ENCODE results near the gene TEX11. TPM values are rescaled to one million over a fixed set of nuclear protein-coding genes. Genes with fewer than 3 reads are reported as not detected.
"Not testable (repeated sequence)": the region's sequence is repeated elsewhere in the genome, so short reads cannot be mapped to it uniquely, and the experiment has no call there.

The TEX11 gene
- total RNA-seq, 1 donor from 2014 or later = not detected

GRCh38 chrX:70577442-70577841 lies 331.1 kb downstream of the TEX11 start:
- Histone ChIP-seq H3K27ac (ENCODE audit: low read depth, low read length) (no peak overlapping the region), H3K27me3 (ENCODE audit: insufficient read depth, low read length) (no peaks in the 10 kb centered on the region), H3K9me3 (ENCODE audit: insufficient read depth, low read depth, low read length) (no peaks in the 10 kb centered on the region), H3K36me3 (ENCODE audit: insufficient read depth, low read length) (no peaks in the 10 kb centered on the region), H3K4me1 (ENCODE audit: insufficient read depth, low read length) (no peaks in the 10 kb centered on the region), H3K9ac (ENCODE audit: low read length) (no peak overlapping the region), H3K4me3 (ENCODE audit: insufficient read depth, low read depth, low read length) (no peak overlapping the region), H2AFZ (ENCODE audit: low read depth, low read length) (no peak overlapping the region), H3K79me2 (ENCODE audit: insufficient read depth, low read length) (no peaks in the 10 kb centered on the region), H4K20me1 (ENCODE audit: insufficient read depth, low read length) (no peaks in the 10 kb centered on the region), H3K4me2 (ENCODE audit: low read length) (no peak overlapping the region)
- Mint-ChIP-seq H3K9me3 (ENCODE audit: unreplicated experiment) (no peaks in the 10 kb centered on the region), H3K4me3 (ENCODE audit: unreplicated experiment) (no peak overlapping the region), H3K36me3 (ENCODE audit: low read depth, unreplicated experiment) (no peaks in the 10 kb centered on the region), H3K4me1 (ENCODE audit: low read depth, unreplicated experiment) (no peaks in the 10 kb centered on the region), H3K27me3 (ENCODE audit: low read depth, unreplicated experiment) (no peaks in the 10 kb centered on the region), H3K27ac (ENCODE audit: unreplicated experiment) (no peak overlapping the region)
- no peak for FAIRE-seq
- no peak for DNase-seq (ENCODE audit: low read depth)
- TF ChIP-seq CTCF (IDR thresholded peaks at IDR 0.05; ENCODE audit: insufficient read depth, low read depth, low read length) = no peak
- TF ChIP-seq EZH2 (IDR thresholded peaks at IDR 0.05; ENCODE audit: insufficient read depth, low read length) = no peak

GRCh38 chrX:70569922-70570576 lies 338.5 kb downstream of the TEX11 start:
- H3K9me3 Mint-ChIP-seq (ENCODE audit: unreplicated experiment) = not testable (repeated sequence)

GRCh38 chrX:70554948-70555347 lies 353.6 kb downstream of the TEX11 start:
- Mint-ChIP-seq H3K36me3 (ENCODE audit: low read depth, unreplicated experiment) (no peaks in the 10 kb centered on the region), H3K27me3 (ENCODE audit: low read depth, unreplicated experiment) (no peaks in the 10 kb centered on the region), H3K4me1 (ENCODE audit: low read depth, unreplicated experiment) (no peaks in the 10 kb centered on the region), H3K4me3 (ENCODE audit: unreplicated experiment) (no peak overlapping the region), H3K27ac (ENCODE audit: unreplicated experiment) (no peak overlapping the region), H3K9me3 (ENCODE audit: unreplicated experiment) (no peaks in the 10 kb centered on the region)
- no peak overlapping the region for H2AFZ ChIP-seq (ENCODE audit: low read depth, low read length)
- no peak for FAIRE-seq
- H3K9me3 ChIP-seq (ENCODE audit: insufficient read depth, low read depth, low read length) = no peaks in the 10 kb centered on the region
- no peak overlapping the region for H3K27ac ChIP-seq (ENCODE audit: low read depth, low read length)
- no peak overlapping the region for H3K9ac ChIP-seq (ENCODE audit: low read length)
- no peak overlapping the region for H3K4me3 ChIP-seq (ENCODE audit: insufficient read depth, low read depth, low read length)
- no peaks in the 10 kb centered on the region for H4K20me1 ChIP-seq (ENCODE audit: insufficient read depth, low read length)
- H3K4me2 ChIP-seq (ENCODE audit: low read length) = no peak overlapping the region
- TF ChIP-seq EZH2 (IDR thresholded peaks at IDR 0.05; ENCODE audit: insufficient read depth, low read length) (no peak), CTCF (IDR thresholded peaks at IDR 0.05; ENCODE audit: insufficient read depth, low read depth, low read length) (no peak)
- no peaks in the 10 kb centered on the region for H3K79me2 ChIP-seq (ENCODE audit: insufficient read depth, low read length)
- no peaks in the 10 kb centered on the region for H3K36me3 ChIP-seq (ENCODE audit: insufficient read depth, low read length)
- no peaks in the 10 kb centered on the region for H3K27me3 ChIP-seq (ENCODE audit: insufficient read depth, low read length)
- H3K4me1 ChIP-seq (ENCODE audit: insufficient read depth, low read length) = no peaks in the 10 kb centered on the region
- no peak for DNase-seq (ENCODE audit: low read depth)

More at GRCh38 chrX:70569922-70570576, 338.5 kb downstream of the TEX11 start:
- H3K4me1 Mint-ChIP-seq (ENCODE audit: low read depth, unreplicated experiment); H4K20me1 ChIP-seq (ENCODE audit: insufficient read depth, low read length); FAIRE-seq; H3K27me3 Mint-ChIP-seq (ENCODE audit: low read depth, unreplicated experiment); H3K36me3 Mint-ChIP-seq (ENCODE audit: low read depth, unreplicated experiment); H3K4me1 ChIP-seq (ENCODE audit: insufficient read depth, low read length); DNase-seq (ENCODE audit: low read depth); H3K36me3 ChIP-seq (ENCODE audit: insufficient read depth, low read length); H3K27me3 ChIP-seq (ENCODE audit: insufficient read depth, low read length); H3K27ac ChIP-seq (ENCODE audit: low read depth, low read length); H3K4me3 ChIP-seq (ENCODE audit: insufficient read depth, low read depth, low read length); H3K4me3 Mint-ChIP-seq (ENCODE audit: unreplicated experiment); H3K9me3 ChIP-seq (ENCODE audit: insufficient read depth, low read depth, low read length); H3K9ac ChIP-seq (ENCODE audit: low read length); H3K79me2 ChIP-seq (ENCODE audit: insufficient read depth, low read length); H3K27ac Mint-ChIP-seq (ENCODE audit: unreplicated experiment); H2AFZ ChIP-seq (ENCODE audit: low read depth, low read length); H3K4me2 ChIP-seq (ENCODE audit: low read length): not testable (repeated sequence)

Measured in astrocyte (in vitro differentiated cells and primary cell).